GM12878 (cell line): ENCODE results near the gene SLC25A48. TPM values are rescaled to one million over a fixed set of nuclear protein-coding genes. Genes with fewer than 3 reads are reported as not detected.

Experiments
- ATAC-seq: fragments of 200-7000 bp; cut with Tn5 transposase; 3 replicates; pipeline ENCODE4 v1.9.1; 2020; ENCODE audit warnings: mild to moderate bottlenecking, moderate library complexity
- BruUV-seq: library from RNA; stranded (reverse); fragments of 400-500 nt; replicated peaks from 2 replicates; lab custom pipeline; 2021; lab: Mats Ljungman, UMichigan
- CTCF ChIA-PET: fragments of 300-600 bp; sonication (Branson Sonifier 250); formaldehyde crosslinking; extraction: SDS; loops from one replicate; lab custom pipeline; 2021; ENCODE audit warnings: inconsistent platforms; lab: Yijun Ruan, JAX
- POLR2A ChIA-PET: fragments of 350-600 bp; formaldehyde crosslinking; extraction: SDS; loops from one replicate; lab custom pipeline; 2021; ENCODE audit warnings: inconsistent platforms; lab: Charles Lee
- RAD21 ChIA-PET: fragments of 300-600 bp; sonication (Branson Sonifier 250); formaldehyde crosslinking; loops from one replicate; lab custom pipeline; 2023; ENCODE audit warnings: antibody characterized with exemption; ENCODE audit not compliant: unreplicated experiment; lab: Charles Lee
- SMC1A ChIA-PET: fragments of 300-600 bp; sonication (Branson Sonifier 250); formaldehyde crosslinking; loops from one replicate; lab custom pipeline; 2023; ENCODE audit not compliant: unreplicated experiment, uncharacterized antibody; lab: Charles Lee
- DNase-seq: peaks from one replicate; pipeline ENCODE4 v3.0.0-alpha.2; 2011; ENCODE audit warnings: low read depth, low spot score
- FAIRE-seq: peaks from 3 replicates; lab custom pipeline; 2011; peaks lifted over from hg19 to GRCh38; lab: Jason Lieb, UNC
- H2AFZ ChIP-seq: 2 replicates; pipeline ENCODE4 v1.6.0; 2011; ENCODE audit warnings: low read depth, low read length, control low read depth; ENCODE audit not compliant: control insufficient read depth
- H3K27ac ChIP-seq: 2 replicates; pipeline ENCODE4 v1.5.1; 2011; ENCODE audit warnings: control low read depth; ENCODE audit not compliant: control insufficient read depth, insufficient read depth
- H3K27me3 ChIP-seq, 2 experiments: replicated peaks in 1 of 2; 2 replicates each; pipeline versions ENCODE4 v1.6.0 to v1.6.1; 2011; ENCODE audit warnings: low read length in 1 of 2; ENCODE audit not compliant: control insufficient read depth in 2 of 2, insufficient read depth in 2 of 2
- H3K36me3 ChIP-seq, 2 experiments: 2 replicates each; pipeline ENCODE4 v1.5.1; 2011; ENCODE audit warnings: low read length in 1 of 2; ENCODE audit not compliant: control insufficient read depth in 2 of 2, insufficient read depth in 2 of 2
- H3K4me1 ChIP-seq: 2 replicates; pipeline ENCODE4 v1.6.1; 2011; ENCODE audit warnings: mild to moderate bottlenecking, low read length, moderate library complexity, mixed read lengths; ENCODE audit not compliant: control insufficient read depth, insufficient read depth
- H3K4me2 ChIP-seq: 2 replicates; pipeline ENCODE4 v1.6.0; 2011; ENCODE audit warnings: control low read depth; ENCODE audit not compliant: control insufficient read depth, insufficient read depth
- H3K4me3 ChIP-seq: fragments of 200-600 bp; sonication (generic); 2 replicates; pipeline ENCODE4 v1.5.1; 2016
- H3K79me2 ChIP-seq: 2 replicates; pipeline ENCODE4 v1.6.0; 2011; ENCODE audit warnings: low read length; ENCODE audit not compliant: control insufficient read depth, insufficient read depth
- H3K9ac ChIP-seq: 2 replicates; pipeline ENCODE4 v1.8.0; 2011; ENCODE audit warnings: low read length, control low read depth, mixed read lengths; ENCODE audit not compliant: control insufficient read depth, insufficient read depth
- H3K9me3 ChIP-seq: replicated peaks from 3 replicates; pipeline ENCODE4 v1.5.1; 2011; ENCODE audit warnings: mild to moderate bottlenecking, low read length; ENCODE audit not compliant: control insufficient read depth, insufficient read depth
- H4K20me1 ChIP-seq: 2 replicates; pipeline ENCODE4 v1.6.0; 2011; ENCODE audit not compliant: control insufficient read depth, insufficient read depth
- BMI1 ChIP-seq: fragments of 450-650 bp; IDR thresholded peaks from 2 replicates; pipeline ENCODE4 v1.6.1; 2016; ENCODE audit warnings: mild to moderate bottlenecking, moderate library complexity, borderline replicate concordance
- FOXK2 ChIP-seq: fragments of 450-650 bp; IDR thresholded peaks from 2 replicates; pipeline ENCODE4 v1.6.1; 2017; ENCODE audit warnings: mild to moderate bottlenecking, moderate library complexity
- GABPA ChIP-seq: IDR thresholded peaks from 2 replicates; pipeline ENCODE4 v1.6.1; 2014; ENCODE audit warnings: antibody characterized with exemption, low read depth, mild to moderate bottlenecking, inconsistent platforms
- HDGF ChIP-seq: fragments of 450-650 bp; IDR thresholded peaks from 2 replicates; pipeline ENCODE4 v1.6.1; 2016; ENCODE audit warnings: antibody characterized with exemption
- KAT2A ChIP-seq: conservative IDR thresholded peaks from 2 replicates; pipeline ENCODE4 v1.6.1; 2011; ENCODE audit warnings: low read depth, low read length; ENCODE audit not compliant: control insufficient read depth
- NFYA ChIP-seq: IDR thresholded peaks from 2 replicates; pipeline ENCODE4 v1.6.1; 2011; ENCODE audit warnings: low read depth, mild to moderate bottlenecking, low read length, improper control_type of control experiment, borderline replicate concordance
- SREBF2 ChIP-seq: IDR thresholded peaks from 2 replicates; pipeline ENCODE4 v1.6.1; 2012; ENCODE audit warnings: mild to moderate bottlenecking, low read length
- SUZ12 ChIP-seq: fragments of 200-600 bp; sonication (generic); IDR thresholded peaks from one replicate; pipeline ENCODE4 v1.6.1; 2018; ENCODE audit warnings: antibody characterized with exemption, mild to moderate bottlenecking; ENCODE audit not compliant: unreplicated experiment
- WGBS: methylation state at CpG from one replicate; pipeline ENCODE4 v1.1.6; 2016; ENCODE audit warnings: low lambda C conversion rate; ENCODE audit not compliant: insufficient replicate concordance, insufficient coverage; ENCODE audit errors: missing lambda C conversion rate; 5-methylcytosine and 5-hydroxymethylcytosine counted together
- in situ Hi-C: fragments of 300-500 bp; cut with MboI; formaldehyde crosslinking; loops from 9 replicates; pipeline ENCODE4 v1.14.3; 2018; ENCODE audit warnings: mixed read lengths
- intact Hi-C: fragments of 100-400 bp; cut with micrococcal nuclease; formaldehyde crosslinking; loops from one replicate; pipeline ENCODE4 v1.14.2; 2022; ENCODE audit not compliant: unreplicated experiment
- polyA plus RNA-seq, 11 experiments: library from polyadenylated mRNA; depleted of rRNA in 4 of 11; unstranded in 6 of 11; stranded (reverse) in 5 of 11; fragments of >200 nt; fragmentation: Nextera tagmentation in 4 of 11; fragmentation: Illumina TruSeq in 1 of 11; extraction: Ambion mirVana in 4 of 11; extraction: Trizol in 1 of 11; gene quantifications; 1 replicate in 1 of 11; 2 replicates in 10 of 11; pipeline versions ENCODE4 v1.2.1 to v1.2.3, GENCODE V29; 2011 to 2016; ENCODE audit warnings: inconsistent platforms in 2 of 11, missing spikeins in 2 of 11, low read depth in 1 of 11
- total RNA-seq, 4 experiments: library from RNA; depleted of rRNA in 3 of 4; stranded (reverse); fragments of >200 nt in 3 of 4; fragmentation: Illumina TruSeq in 1 of 4; extraction: Trizol in 1 of 4; gene quantifications; 2 replicates each; pipeline versions ENCODE4 v1.2.1 to v1.2.3, GENCODE V29; 2013 to 2021
- TF ChIP-seq, protein P1 (sequence below): fragments of 450-650 bp; IDR thresholded peaks from 2 replicates; pipeline ENCODE4 v1.6.1; 2017; ENCODE audit warnings: low read depth, mild to moderate bottlenecking, moderate library complexity

SLC25A48 gene
- total and polyA plus RNA-seq, 10 of the 15 experiments (the other 5 are each of a cell fraction or from before 2014, with no cell fraction given): 0.06 TPM; not detected in 9

DNA sequence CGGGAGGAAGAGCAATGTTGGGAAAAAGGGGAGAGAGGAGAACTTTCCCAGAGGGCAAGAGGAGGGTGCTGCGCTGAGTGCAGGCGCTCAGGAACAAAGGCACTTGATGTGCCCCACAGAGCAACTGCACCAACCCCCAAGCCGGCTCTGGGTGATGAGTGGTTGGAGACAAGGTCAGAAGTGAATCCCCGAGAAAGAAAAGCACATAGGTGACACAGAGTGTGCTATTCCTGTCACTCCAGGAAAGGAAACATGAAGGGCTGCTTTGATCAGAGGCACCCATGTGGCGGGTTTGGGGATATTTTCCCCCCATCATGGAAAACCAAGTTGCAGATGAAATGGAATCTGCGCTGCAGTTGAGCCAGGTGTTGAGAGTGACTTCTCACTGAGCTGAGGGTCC lies 20.7 kb upstream of the SLC25A48 start (continued):
- TF ChIP-seq FOXK2 (no peak), SREBF2 (no peak), NFYA (no peak)

DNA sequence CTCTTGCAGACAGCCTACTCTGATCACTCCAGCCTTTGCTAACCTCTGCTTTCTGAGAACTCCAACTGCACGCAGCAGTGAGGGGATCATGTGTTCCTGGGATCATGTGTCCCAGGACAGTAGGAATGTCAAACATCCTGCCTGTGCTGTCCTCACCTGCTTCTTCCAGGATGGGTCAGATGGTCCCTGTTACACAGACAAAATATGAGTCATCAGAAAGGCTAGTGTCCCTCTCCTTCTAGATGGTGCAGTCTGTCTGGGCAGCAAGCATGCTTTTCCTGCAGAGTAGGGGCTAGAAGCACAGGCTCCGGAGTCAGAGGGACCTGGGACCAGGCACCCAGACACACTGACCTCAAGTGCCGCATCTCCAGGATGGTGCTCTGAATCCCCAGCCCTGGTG lies 20.1 kb upstream of the SLC25A48 start:
- Histone ChIP-seq H3K79me2 (no peaks in the 10 kb centered on the region), H3K4me3 (no peak overlapping the region), H3K4me1 (no peaks in the 10 kb centered on the region), H4K20me1 (no peaks in the 10 kb centered on the region; the same call in 1 of the 2 replicates), H3K9me3 (no peaks in the 10 kb centered on the region), H3K27ac (no peak overlapping the region), H3K36me3 (no peaks in the 10 kb centered on the region), H2AFZ (no peak overlapping the region), H3K27me3 (peaks cover 2 to 3% of the 10 kb centered on the region in 2 experiments), H3K9ac (no peak overlapping the region), H3K4me2 (no peak overlapping the region)
- intact Hi-C loops: no loop called here
- RAD21 ChIA-PET: no interaction called here
- POLR2A ChIA-PET: no interaction called here
- in situ Hi-C loops: no loop called here
- SMC1A ChIA-PET: no interaction called here
- ATAC-seq (no peak), FAIRE-seq (no peak), DNase-seq (no peak)
- CTCF ChIA-PET: no interaction called here
- WGBS: 27% methylated on average over 3 of the region's 3 CpGs
- TF ChIP-seq KAT2A (no peak), GABPA (no peak), BMI1 (no peak), SUZ12 (no peak), HDGF (no peak)
- TF ChIP-seq, protein P1, sequence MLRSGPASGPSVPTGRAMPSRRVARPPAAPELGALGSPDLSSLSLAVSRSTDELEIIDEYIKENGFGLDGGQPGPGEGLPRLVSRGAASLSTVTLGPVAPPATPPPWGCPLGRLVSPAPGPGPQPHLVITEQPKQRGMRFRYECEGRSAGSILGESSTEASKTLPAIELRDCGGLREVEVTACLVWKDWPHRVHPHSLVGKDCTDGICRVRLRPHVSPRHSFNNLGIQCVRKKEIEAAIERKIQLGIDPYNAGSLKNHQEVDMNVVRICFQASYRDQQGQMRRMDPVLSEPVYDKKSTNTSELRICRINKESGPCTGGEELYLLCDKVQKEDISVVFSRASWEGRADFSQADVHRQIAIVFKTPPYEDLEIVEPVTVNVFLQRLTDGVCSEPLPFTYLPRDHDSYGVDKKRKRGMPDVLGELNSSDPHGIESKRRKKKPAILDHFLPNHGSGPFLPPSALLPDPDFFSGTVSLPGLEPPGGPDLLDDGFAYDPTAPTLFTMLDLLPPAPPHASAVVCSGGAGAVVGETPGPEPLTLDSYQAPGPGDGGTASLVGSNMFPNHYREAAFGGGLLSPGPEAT: no peak
- BruUV-seq: no TSS peak
